ENCODE measurements around the gene TRIM61. TPM values are rescaled to one million over a fixed set of nuclear protein-coding genes. Genes with fewer than 3 reads are reported as not detected.
A peak's percentile ranks its signal among the peaks of the same experiment; 100 is the strongest.

Gene TRIM61
- polyA plus RNA-seq, 1 donor (not counting 4 experiments of a cell fraction or from before 2014, with no cell fraction given), result 0.45 TPM

DNA sequence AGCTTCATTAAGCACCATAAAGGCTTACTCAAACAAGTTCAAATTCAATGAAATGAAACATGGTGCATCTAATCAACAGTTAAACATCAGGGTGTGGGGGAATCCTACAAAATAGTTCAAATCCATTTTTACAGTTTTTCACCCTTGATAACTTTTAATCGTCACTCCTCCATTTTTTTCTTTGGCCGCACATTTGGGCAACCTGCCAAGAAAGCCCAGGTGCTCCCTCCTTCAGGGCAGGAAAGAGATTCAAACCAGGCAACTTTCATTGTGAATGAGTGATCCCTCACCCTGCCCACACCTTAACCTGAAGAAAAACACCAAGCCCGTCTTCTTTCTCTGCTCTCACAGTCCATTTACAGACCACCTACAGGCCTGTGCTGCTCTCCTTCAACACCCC is 24.9 kb downstream of the TRIM61 start:
- Histone ChIP-seq H4K20me1 (ENCODE audit: control insufficient read depth, extremely low read depth, insufficient read depth, low read length) (no peaks in the 10 kb centered on the region), H3K9me1 (ENCODE audit: control insufficient read depth, extremely low read depth, insufficient read depth, low read length) (no peaks in the 10 kb centered on the region), H3K4me2 (ENCODE audit: control insufficient read depth, extremely low read depth, insufficient read depth, low read depth, low read length) (no peak overlapping the region), H3K4me3 (ENCODE audit: control insufficient read depth in 2 of 3, extremely low read depth in 1 of 3, insufficient read depth in 2 of 3, low read depth in 1 of 3, low read length in 3 of 3) (no peak overlapping the region), H2AFZ (ENCODE audit: control insufficient read depth, low read length) (no peak overlapping the region), H3K36me3 (ENCODE audit: control insufficient read depth in 2 of 2, extremely low read depth in 1 of 2, insufficient read depth in 2 of 2, low read length in 2 of 2) (no peaks in the 10 kb centered on the region), H3K4me1 (ENCODE audit: control insufficient read depth, extremely low read depth, insufficient read depth, low read length) (no peaks in the 10 kb centered on the region), H3K79me2 (ENCODE audit: control insufficient read depth, insufficient read depth, low read length) (peaks cover 7% of the 10 kb centered on the region), H3K27ac (ENCODE audit: control insufficient read depth, insufficient read depth, low read length) (no peak overlapping the region), H3K9me3 (ENCODE audit: control insufficient read depth, low read depth, low read length) (no peaks in the 10 kb centered on the region), H3K27me3 (ENCODE audit: control insufficient read depth, extremely low read depth, insufficient read depth, low read length) (no peaks in the 10 kb centered on the region), H3K9ac (ENCODE audit: control insufficient read depth, extremely low read depth, insufficient read depth, low read length) (no peak overlapping the region)
- no peak for DNase-seq (ENCODE audit: low read depth, low spot score)
- no peak for TF ChIP-seq EZH2 (IDR thresholded peaks at IDR 0.05; ENCODE audit: low read length)
- TF ChIP-seq, protein P1, sequence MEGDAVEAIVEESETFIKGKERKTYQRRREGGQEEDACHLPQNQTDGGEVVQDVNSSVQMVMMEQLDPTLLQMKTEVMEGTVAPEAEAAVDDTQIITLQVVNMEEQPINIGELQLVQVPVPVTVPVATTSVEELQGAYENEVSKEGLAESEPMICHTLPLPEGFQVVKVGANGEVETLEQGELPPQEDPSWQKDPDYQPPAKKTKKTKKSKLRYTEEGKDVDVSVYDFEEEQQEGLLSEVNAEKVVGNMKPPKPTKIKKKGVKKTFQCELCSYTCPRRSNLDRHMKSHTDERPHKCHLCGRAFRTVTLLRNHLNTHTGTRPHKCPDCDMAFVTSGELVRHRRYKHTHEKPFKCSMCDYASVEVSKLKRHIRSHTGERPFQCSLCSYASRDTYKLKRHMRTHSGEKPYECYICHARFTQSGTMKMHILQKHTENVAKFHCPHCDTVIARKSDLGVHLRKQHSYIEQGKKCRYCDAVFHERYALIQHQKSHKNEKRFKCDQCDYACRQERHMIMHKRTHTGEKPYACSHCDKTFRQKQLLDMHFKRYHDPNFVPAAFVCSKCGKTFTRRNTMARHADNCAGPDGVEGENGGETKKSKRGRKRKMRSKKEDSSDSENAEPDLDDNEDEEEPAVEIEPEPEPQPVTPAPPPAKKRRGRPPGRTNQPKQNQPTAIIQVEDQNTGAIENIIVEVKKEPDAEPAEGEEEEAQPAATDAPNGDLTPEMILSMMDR (optimal IDR thresholded peaks at IDR 0.05 in 1 of 3, IDR thresholded peaks at IDR 0.05 in 1 of 3, conservative IDR thresholded peaks at IDR 0.05 in 1 of 3; ENCODE audit: extremely low read depth in 1 of 3, insufficient read depth in 2 of 3, low read length in 3 of 3), result no peak
- dilution Hi-C loops (cut with MboI; ENCODE audit: extremely low pct_ligation_motif_present, low sequenced_read_pairs), result no loop called here
- FAIRE-seq, result no peak

DNA sequence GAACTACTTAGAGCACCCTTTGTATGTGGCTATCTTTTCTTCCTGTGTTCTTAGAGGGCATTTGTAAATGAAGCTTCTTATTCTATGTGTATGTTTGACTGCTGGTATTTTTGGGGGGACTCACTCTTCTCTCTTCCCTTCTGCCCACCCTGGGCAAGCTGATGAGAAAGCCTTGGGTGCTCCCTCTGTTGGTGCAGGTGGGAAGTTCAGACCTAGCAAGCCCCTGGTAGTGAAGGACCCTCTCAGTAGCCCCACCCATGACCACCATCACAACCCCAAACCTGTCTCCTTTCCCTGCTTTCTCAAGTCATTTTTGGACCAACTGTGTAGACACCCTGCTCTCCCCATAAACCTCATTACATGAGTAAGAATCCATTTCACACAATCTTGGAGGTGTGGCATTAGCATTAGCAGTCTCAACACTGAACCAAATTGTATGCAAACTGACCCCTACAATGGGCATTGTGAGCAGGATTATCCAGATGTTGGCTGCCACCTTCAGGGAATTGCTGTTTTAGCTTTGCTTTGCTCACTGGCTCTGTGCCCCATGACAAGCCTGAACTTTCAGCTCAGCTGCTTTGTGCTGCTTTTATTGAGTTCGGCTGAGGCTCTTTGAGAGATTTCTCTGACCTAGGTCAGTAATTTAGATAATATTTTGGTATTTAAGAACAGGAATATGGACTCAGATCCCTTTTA is 27.9 kb downstream of the TRIM61 start:
- Histone ChIP-seq H2AFZ (ENCODE audit: control insufficient read depth, low read length) (no peak overlapping the region), H3K79me2 (ENCODE audit: control insufficient read depth, insufficient read depth, low read length) (no peaks in the 10 kb centered on the region), H3K4me3 (ENCODE audit: control insufficient read depth in 2 of 3, extremely low read depth in 1 of 3, insufficient read depth in 2 of 3, low read depth in 1 of 3, low read length in 3 of 3) (no peak overlapping the region), H3K27me3 (ENCODE audit: control insufficient read depth, extremely low read depth, insufficient read depth, low read length) (peaks cover 3% of the 10 kb centered on the region), H3K9me1 (ENCODE audit: control insufficient read depth, extremely low read depth, insufficient read depth, low read length) (no peaks in the 10 kb centered on the region), H3K9ac (ENCODE audit: control insufficient read depth, extremely low read depth, insufficient read depth, low read length) (no peak overlapping the region), H3K9me3 (ENCODE audit: control insufficient read depth, low read depth, low read length) (no peaks in the 10 kb centered on the region), H4K20me1 (ENCODE audit: control insufficient read depth, extremely low read depth, insufficient read depth, low read length) (no peaks in the 10 kb centered on the region), H3K4me2 (ENCODE audit: control insufficient read depth, extremely low read depth, insufficient read depth, low read depth, low read length) (no peak overlapping the region), H3K4me1 (ENCODE audit: control insufficient read depth, extremely low read depth, insufficient read depth, low read length) (no peaks in the 10 kb centered on the region), H3K27ac (ENCODE audit: control insufficient read depth, insufficient read depth, low read length) (no peak overlapping the region), H3K36me3 (ENCODE audit: control insufficient read depth in 2 of 2, extremely low read depth in 1 of 2, insufficient read depth in 2 of 2, low read length in 2 of 2) (no peaks in the 10 kb centered on the region)
- DNase-seq (ENCODE audit: low read depth, low spot score) (no peak), FAIRE-seq (peak; percentile 86)
- dilution Hi-C loops (cut with MboI; ENCODE audit: extremely low pct_ligation_motif_present, low sequenced_read_pairs), result no loop called here
- TF ChIP-seq EZH2 (IDR thresholded peaks at IDR 0.05; ENCODE audit: low read length), result no peak
- TF ChIP-seq, protein P1 (optimal IDR thresholded peaks at IDR 0.05 in 1 of 3, IDR thresholded peaks at IDR 0.05 in 1 of 3, conservative IDR thresholded peaks at IDR 0.05 in 1 of 3; ENCODE audit: extremely low read depth in 1 of 3, insufficient read depth in 2 of 3, low read length in 3 of 3), result peak; percentile 9 to 59 (median 49)

Data from keratinocyte (primary cell).